Retina (tissue), 1 donor: Measurements from ENCODE around the gene GNPTAB.
A peak's percentile ranks its signal among the peaks of the same experiment; 100 is the strongest.

Experiments used
- DNase-seq: peaks from one replicate; pipeline ENCODE4 v3.0.0-alpha.2; 2016

GNPTAB gene

GRCh38 chr12:101727098-101727497, 103.7 kb downstream of the GNPTAB start:
- no peak for DNase-seq

GRCh38 chr12:101722392-101722791, 108.4 kb downstream of the GNPTAB start:
- no peak for DNase-seq

GRCh38 chr12:101720118-101720517, 110.6 kb downstream of the GNPTAB start:
- no peak for DNase-seq

- no peak for DNase-seq
Observed at GRCh38 chr12:101719566-101719965, 111.2 kb downstream of the GNPTAB start.

- DNase-seq: no peak
Observed at GRCh38 chr12:101714877-101715444, 115.8 kb downstream of the GNPTAB start.

GRCh38 chr12:101713930-101714329, 116.8 kb downstream of the GNPTAB start:
- no peak for DNase-seq

- DNase-seq: peak; percentile 58
Observed at GRCh38 chr12:101713059-101713682, 117.6 kb downstream of the GNPTAB start.

- DNase-seq: no peak
Observed at GRCh38 chr12:101710288-101710687, 120.5 kb downstream of the GNPTAB start.

- DNase-seq: no peak
Observed at GRCh38 chr12:101707131-101707782, 123.5 kb downstream of the GNPTAB start.

- no peak for DNase-seq
Observed at GRCh38 chr12:101706403-101706802, 124.4 kb downstream of the GNPTAB start.

GRCh38 chr12:101703487-101703886, 127.3 kb downstream of the GNPTAB start:
- DNase-seq: no peak

GRCh38 chr12:101700299-101700820, 130.4 kb downstream of the GNPTAB start:
- no peak for DNase-seq

GRCh38 chr12:101698800-101699347, 131.9 kb downstream of the GNPTAB start:
- no peak for DNase-seq

GRCh38 chr12:101697930-101698799, 132.6 kb downstream of the GNPTAB start:
- peak; percentile 88 for DNase-seq

GRCh38 chr12:101697197-101697929, 133.4 kb downstream of the GNPTAB start, which contains the start of gene CHPT1:
CHPT1 (plus strand) TSS chr12:101697640; CDS start chr12:101697862, 222 bp downstream.
- DNase-seq: peak; percentile 88

GRCh38 chr12:101696251-101697196, 134.2 kb downstream of the GNPTAB start:
- DNase-seq: no peak

- DNase-seq: no peak
Observed at GRCh38 chr12:101695706-101696105, 135.1 kb downstream of the GNPTAB start.
